ENCODE measurements around the gene ACKR3.

GRCh38 chr2:236583621-236584203 lies 14.1 kb downstream of the ACKR3 start:
- TF ChIP-seq CTCF (conservative IDR thresholded peaks at IDR 0.05 in 1 of 2, IDR thresholded peaks at IDR 0.05 in 1 of 2; ENCODE audit: low read depth in 1 of 2, low read length in 2 of 2) (no peak), EZH2 (IDR thresholded peaks at IDR 0.05; ENCODE audit: low read length, missing control alignments) (no peak)
